GM21529 (cell line): ENCODE results near the gene DNAH9.

ENCODE experiments used
- ATAC-seq: cut with Tn5 transposase; IDR thresholded peaks from one replicate; pipeline ENCODE4 v1.9.1; 2021; ENCODE audit not compliant: unreplicated experiment

Gene DNAH9

DNA sequence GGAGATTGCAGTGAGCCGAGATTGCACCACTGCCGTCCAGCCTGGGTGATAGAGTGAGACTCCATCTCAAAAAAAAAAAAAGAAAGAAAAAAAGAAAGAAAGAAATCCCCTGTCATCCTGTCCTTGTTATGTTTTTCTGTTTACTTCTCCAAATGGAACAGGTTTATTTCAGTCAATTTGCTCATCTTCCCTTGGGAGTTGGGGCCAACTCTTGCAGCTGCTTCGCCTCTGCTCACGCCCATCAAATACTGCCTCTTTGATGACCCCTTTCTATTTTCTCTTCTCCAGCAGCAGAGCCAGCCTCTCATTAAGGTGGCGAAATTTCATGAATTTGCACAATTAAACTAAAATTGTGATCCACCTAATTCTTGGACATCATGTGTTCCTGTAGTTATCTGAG is 225.6 kb downstream of the DNAH9 start:
- no peak for ATAC-seq

GRCh38 chr17:11825572-11826209 is 227.4 kb downstream of the DNAH9 start:
- no peak for ATAC-seq

DNA sequence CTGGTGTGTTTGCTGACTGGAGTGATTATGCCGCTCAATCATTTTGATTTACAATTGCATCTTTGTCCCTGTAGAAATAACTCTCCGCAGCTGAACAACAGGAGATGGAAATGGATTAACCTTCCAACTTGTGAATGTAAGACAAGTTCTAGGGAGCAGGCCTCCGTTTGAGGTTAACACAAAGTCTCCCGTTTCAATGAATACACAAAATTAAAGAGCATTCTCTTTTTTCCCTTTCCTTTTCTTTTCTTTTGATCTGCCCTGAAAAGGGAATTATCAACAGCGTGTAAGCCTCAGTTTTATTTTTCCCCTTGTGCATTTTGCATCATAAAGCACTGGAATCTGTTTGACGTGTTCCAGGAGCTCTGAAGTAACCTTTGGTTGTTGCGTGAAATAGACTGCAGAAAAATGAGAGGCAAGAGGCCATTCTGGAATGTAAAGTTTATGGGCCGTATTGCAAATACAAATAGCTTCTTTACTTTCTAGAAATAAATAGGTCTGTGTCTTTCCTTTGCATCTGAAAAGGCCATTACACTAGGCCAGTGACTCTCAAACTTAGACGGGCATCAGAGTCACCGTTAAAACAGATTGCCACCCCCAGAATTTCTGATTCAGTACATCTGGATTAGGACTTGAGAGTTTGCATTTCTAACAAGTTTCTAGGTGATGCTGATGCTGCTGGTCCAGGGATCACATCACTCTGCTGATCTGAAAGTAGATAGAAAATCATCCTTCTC is 234.3 kb downstream of the DNAH9 start:
- no peak for ATAC-seq

DNA sequence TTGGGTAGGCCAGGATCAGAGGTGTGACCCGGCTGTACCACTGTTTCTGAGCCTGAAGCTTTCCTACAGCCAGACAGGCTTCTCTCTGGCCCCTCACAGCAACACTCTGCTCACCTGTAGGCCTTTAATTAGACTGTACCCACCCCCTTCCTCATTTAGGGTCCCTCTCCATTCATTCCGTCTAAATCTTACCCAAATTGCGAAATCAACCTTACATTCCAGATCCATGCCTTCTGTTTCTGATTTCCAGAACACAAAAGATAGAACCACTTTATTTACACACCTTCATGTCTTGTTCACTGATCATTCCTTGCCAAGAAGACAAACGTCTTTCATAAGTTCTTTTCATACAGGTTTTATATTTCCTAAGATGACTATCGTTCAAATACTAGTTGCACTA is 238.2 kb downstream of the DNAH9 start:
- no peak for ATAC-seq

- no peak for ATAC-seq
Observed at GRCh38 chr17:11840052-11840451, 241.8 kb downstream of the DNAH9 start.

- ATAC-seq: no peak
Observed at GRCh38 chr17:11840831-11841230, 242.6 kb downstream of the DNAH9 start.

DNA sequence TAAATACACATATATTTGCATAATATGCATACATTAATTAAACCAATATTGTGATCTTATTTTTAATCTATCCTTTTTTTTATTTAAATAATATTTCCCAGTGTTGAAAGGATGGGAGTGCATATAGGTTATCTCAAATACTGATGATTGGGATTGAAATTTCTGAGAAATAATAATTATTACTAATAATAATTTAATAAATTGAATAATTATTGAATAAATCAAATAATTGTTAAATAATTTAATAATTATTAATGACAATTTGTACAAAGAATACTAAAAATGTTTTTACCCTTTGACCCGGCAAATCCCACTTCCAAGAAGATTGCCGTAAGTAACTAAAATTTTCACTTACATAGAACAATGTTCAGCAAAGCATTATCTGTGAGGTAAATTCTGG is 250.1 kb downstream of the DNAH9 start:
- no peak for ATAC-seq

DNA sequence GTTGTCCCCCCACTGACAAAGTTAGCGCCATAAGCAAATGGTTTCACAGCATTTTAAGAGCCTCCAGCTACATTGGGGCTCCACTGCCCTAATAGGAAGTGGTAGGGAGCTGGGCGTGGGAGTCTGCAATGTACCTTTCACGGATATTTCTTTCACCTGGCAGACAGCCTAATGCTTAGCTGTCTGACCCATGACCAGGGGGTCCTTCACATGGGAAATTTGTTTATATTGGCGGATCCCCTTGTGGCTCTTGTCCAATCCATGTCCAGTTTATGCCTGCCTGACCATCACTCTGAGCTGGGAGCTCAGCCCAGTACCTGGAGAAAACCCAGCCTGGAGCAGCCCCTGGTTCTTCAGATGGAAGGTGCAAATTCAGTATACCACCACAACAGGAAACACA is 254.0 kb downstream of the DNAH9 start:
- no peak for ATAC-seq

DNA sequence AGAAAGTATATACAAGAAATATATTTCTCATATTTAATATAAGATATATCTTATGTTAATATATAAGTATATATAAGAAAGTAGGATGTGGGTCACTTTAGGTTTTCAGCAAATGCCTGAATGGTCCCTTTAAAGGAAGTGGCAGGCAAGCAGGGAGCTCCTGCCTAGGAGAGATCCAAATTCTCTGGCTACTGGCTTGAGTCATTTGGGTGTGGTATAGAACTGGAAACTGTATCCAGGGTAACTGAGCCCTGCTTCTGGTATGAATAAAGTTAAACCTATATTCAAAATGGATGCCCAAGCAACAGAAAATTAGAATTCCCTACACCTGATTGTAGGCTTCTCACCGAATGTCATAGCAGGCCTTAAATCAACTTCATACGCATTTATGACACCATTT is 254.6 kb downstream of the DNAH9 start:
- ATAC-seq: no peak

DNA sequence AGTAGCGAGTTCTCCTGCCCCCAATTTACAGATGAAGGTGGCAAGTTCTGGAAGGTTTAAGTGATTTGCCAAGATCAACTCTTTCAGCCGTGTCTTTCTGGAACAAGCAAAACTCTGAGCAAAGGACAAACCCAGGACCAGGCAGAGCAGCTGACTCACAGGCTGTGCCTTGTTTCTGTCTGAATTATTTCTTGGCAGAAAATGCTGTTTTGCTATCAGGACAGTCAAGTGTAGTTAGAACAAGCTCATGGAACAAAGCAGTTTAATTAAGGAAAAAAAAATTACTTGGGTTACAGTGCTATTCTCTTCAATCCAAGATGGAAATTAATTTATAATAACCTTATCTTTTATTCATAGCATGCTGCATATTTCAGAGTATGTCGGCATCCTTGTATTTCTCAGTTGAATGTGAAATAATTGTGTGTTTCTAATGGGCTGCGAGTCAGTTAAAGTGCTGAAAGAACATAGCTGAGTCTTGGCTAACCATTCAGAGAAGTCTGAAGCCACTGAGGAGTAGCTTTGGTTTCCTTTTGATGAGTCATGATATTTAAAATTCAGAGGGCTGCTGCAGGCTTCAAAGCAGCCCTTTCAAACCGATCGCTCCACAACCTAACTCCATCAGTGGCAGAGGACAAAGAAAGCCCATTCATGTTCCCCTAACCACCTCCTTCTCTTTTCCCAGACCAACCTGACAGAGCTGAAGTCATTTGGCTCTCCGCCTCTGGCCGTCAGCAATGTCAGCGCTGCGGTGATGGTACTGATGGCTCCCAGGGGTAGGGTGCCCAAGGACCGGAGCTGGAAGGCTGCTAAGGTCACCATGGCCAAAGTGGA is 255.3 kb downstream of the DNAH9 start:
- no peak for ATAC-seq

DNA sequence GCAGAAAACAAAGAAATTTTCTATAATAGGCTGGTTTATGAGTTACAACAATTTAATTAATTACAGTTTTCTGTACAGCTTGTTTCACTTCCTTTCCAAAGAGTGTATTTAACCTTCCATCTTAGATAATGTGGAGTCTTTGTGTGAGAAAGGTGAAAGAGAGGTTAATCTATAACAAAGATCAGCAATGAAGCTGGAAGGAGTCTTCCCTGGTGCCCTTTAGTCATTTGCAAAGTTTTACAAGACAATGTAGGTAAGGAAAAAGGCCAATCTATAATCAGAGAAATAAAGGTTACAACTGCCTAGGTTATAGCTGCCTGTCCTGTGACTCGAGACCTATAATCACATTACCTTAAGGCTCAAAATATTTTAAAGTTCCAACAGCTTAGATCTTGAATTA is 257.0 kb downstream of the DNAH9 start:
- ATAC-seq: no peak

DNA sequence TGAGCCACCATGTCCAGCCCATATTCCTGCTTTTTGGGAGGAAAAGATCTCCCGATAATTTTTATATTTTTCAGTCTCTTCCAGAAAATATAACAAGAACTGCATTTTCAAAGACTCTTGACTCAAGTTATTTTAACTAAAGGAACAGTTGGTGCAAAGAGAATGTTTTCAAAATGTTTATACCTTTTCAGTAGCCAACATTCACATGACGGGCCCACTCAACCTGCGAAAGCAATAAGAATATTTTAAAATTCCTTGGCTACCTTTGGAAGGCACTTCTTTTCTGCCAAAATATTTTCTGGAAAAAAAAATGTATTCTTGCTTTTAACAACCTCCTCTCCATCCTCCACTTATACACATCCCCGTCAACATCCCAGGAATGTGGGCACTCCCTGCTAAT is 258.7 kb downstream of the DNAH9 start:
- no peak for ATAC-seq

DNA sequence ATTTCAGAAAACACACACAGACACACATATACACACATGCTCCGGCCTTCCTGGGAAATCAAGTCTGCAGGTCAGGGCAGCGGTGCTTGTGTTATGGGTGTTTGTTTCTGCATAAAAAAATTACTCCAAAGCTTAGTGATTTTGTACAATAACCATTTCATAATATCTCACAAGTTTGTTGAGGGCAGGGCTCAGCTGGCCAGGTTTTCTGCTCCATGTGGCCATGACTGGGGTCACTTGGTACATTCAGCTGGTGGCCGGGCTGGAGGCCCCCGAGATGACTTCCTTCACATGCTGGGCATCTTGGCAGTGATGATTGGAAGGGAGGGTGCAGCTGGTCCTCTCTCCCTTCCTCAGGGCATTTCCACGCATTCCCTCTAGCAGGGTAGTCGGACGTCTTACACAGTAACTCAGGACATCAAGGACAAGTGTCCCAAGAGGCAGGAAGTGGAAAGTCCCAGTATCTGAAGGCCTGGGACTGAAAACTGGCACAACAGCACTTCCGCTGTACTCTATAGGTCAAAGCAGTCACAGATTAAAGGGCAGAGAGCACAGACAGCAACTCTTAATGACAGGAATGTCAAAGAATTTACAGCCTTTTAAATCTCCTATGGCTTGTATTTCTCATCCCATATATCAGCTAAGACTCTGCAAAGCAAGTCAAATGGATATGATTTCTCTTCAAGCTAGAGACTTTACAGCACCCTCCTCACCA is 271.6 kb downstream of the DNAH9 start:
- no peak for ATAC-seq

- no peak for ATAC-seq
Observed at GRCh38 chr17:11871773-11872172, 273.5 kb downstream of the DNAH9 start.

DNA sequence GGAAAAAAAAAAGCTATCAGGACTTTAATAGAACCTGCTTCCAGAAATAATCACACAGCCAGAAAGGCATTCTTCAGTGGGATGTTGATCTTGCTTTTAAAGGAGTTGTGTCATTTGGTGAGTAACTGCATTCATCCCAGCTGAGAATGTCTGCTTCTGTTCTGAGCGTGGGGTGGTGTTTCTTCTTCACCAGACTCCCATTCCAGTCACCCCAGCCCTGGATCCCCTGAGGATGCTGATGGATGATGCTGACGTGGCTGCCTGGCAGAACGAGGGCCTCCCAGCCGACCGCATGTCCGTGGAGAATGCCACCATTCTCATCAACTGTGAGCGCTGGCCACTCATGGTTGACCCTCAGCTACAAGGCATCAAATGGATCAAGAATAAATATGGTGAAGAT is 276.5 kb downstream of the DNAH9 start:
- ATAC-seq: no peak

- no peak for ATAC-seq
Observed at GRCh38 chr17:11880714-11881113, 282.4 kb downstream of the DNAH9 start.

GRCh38 chr17:11882716-11883115 is 284.4 kb downstream of the DNAH9 start:
- ATAC-seq: no peak

DNA sequence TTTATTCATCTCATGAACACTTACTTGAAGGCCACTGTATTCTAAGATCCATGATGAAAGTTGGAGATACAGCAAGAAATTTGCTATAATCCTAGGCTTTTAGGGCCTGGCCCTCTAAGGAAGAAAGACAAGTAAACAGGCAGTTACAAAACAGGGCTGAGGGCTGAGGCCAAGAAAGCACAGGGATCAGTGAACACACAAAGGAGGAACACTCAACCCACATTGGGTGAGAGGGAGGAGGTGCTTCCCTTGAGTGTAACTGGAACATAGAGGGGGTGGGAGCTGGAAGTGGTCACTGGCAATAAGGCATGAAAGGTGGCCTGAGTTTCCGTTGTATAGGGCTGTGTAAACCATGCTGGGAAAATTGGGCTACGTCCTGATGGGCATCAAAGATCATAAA is 286.8 kb downstream of the DNAH9 start:
- ATAC-seq: no peak

DNA sequence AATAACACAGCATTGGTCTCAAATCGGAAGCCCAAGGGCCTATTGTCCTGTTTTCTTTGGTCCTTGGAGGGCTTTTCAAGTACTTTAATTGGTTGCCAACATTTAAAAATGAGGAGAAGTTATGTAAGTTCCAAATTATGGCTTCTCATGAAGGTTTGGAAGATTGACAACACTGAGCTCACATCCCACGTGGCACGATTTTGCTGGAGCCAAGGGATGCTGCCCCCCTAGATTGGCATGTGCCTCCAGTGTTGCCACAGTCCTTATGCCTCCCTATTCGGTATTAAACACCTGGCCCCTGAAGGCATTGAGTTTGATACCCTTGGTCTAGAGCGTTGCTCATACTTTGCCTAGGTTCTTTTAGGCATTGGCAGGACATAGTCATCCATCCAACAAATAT is 291.0 kb downstream of the DNAH9 start:
- no peak for ATAC-seq

DNA sequence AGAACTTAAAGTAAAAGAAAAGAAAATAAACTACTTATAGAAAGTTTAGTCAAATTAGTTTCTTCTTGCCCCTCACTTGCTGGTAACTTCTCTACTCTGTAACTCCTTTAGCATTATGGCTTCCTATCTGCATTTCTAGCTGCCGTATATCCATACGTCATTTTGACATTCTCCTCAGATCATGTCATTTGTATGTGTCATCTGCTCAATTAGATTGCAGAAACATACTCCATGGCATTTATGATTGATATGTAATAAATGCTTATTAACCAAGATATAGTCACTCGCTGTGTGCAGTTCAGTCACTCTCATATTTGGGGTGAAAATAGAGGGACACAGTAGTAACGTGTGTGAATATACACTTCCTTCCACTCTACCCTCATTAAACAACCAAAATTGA is 295.6 kb downstream of the DNAH9 start:
- ATAC-seq: no peak

DNA sequence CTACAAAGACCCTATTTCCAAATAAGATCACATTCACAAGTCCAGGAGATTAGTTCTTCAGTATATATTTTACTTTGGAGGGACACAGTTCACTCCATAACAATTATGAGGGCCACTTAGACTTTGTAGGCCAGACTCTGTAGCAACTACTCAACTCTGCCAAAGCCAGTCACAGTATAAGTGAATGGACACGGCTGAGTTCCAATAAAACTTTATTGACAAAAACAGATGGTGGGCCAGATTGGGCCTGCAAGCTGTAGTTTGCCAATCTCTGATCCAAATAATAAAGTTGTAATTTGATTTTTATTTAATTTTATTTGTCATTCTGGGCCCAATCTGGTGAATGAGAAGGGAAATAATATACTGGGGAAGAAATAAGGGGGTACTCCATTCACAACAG is 297.9 kb downstream of the DNAH9 start:
- ATAC-seq: no peak
